Gastroesophageal sphincter (tissue), 3 donors: Measurements from ENCODE around the gene MT1B.

Experiments used
- CTCF ChIP-seq, 4 experiments: fragments of 200-600 bp in 2 of 4; fragments of 450-650 bp in 2 of 4; sonication (generic) in 1 of 4; IDR thresholded peaks; one replicate each; pipeline ENCODE4 v1.5.1; 2017 to 2019; ENCODE audit warnings: antibody characterized with exemption in 4 of 4, mild to moderate bottlenecking in 2 of 4, moderate library complexity in 2 of 4
- POLR2A ChIP-seq, 2 donors: fragments of 450-650 bp; IDR thresholded peaks; one replicate each; pipeline ENCODE4 v1.6.1; 2017; ENCODE audit warnings: antibody characterized with exemption in 2 of 2, mild to moderate bottlenecking in 2 of 2, moderate library complexity in 1 of 2
- POLR2AphosphoS5 ChIP-seq: sonication (generic); formaldehyde crosslinking; IDR thresholded peaks from one replicate; pipeline ENCODE4 v1.6.1; 2017; ENCODE audit warnings: antibody characterized with exemption

- no peak for TF ChIP-seq CTCF (IDR thresholded peaks at IDR 0.05)
- TF ChIP-seq POLR2AphosphoS5 = no peak
- no peak for TF ChIP-seq POLR2A (IDR thresholded peaks at IDR 0.05)
Observed at GRCh38 chr16:56653218-56653617, 1.5 kb downstream of the MT1B start.
